Measurements from ENCODE around the gene FBXO44.

DNA sequence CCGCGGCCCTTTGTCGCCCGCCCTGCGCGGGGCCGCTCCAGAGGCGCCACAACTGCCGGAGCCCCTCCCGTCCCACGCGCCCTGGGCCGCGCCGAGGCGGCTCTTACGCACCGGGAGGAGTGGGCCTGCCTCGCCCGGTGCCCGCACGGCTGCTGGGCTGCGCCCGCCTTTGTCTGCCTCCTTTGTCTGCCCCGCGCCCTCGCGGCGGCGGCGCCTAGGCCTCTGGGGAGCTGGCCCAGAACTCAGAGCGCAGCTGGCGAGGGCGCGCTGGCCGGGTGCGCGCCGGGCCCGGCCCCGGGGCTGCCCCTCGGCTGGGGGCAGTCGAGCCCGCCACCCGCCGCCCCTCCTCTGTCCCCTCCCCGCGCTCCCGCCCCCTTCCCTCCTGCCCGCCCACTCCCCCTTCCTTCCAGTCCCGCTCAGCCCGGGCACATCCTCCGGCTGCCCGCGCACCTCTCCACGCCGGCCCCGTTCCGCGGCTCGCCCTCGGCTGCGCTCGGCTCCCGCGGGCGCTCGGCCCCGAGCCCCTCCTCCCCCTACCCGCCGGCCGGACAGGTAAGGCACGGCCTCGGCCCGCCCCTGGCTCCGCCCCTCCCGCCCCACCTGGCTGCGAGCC, 36.7 kb downstream of the FBXO44 start, which contains the start of gene DRAXIN:
- TF ChIP-seq FOXM1 (IDR thresholded peaks at IDR 0.05; ENCODE audit: borderline replicate concordance, low read depth): no peak
- TF ChIP-seq RAD21 (IDR thresholded peaks at IDR 0.05; ENCODE audit: low read depth): no peak
- TF ChIP-seq, protein P1, sequence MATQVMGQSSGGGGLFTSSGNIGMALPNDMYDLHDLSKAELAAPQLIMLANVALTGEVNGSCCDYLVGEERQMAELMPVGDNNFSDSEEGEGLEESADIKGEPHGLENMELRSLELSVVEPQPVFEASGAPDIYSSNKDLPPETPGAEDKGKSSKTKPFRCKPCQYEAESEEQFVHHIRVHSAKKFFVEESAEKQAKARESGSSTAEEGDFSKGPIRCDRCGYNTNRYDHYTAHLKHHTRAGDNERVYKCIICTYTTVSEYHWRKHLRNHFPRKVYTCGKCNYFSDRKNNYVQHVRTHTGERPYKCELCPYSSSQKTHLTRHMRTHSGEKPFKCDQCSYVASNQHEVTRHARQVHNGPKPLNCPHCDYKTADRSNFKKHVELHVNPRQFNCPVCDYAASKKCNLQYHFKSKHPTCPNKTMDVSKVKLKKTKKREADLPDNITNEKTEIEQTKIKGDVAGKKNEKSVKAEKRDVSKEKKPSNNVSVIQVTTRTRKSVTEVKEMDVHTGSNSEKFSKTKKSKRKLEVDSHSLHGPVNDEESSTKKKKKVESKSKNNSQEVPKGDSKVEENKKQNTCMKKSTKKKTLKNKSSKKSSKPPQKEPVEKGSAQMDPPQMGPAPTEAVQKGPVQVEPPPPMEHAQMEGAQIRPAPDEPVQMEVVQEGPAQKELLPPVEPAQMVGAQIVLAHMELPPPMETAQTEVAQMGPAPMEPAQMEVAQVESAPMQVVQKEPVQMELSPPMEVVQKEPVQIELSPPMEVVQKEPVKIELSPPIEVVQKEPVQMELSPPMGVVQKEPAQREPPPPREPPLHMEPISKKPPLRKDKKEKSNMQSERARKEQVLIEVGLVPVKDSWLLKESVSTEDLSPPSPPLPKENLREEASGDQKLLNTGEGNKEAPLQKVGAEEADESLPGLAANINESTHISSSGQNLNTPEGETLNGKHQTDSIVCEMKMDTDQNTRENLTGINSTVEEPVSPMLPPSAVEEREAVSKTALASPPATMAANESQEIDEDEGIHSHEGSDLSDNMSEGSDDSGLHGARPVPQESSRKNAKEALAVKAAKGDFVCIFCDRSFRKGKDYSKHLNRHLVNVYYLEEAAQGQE (IDR thresholded peaks at IDR 0.05; ENCODE audit: low read depth): no peak
- TF ChIP-seq EGR1 (IDR thresholded peaks at IDR 0.05): no peak
- no peak for TF ChIP-seq EP300 (IDR thresholded peaks at IDR 0.05; ENCODE audit: borderline replicate concordance)
- TF ChIP-seq CEBPB (IDR thresholded peaks at IDR 0.05): no peak
- TF ChIP-seq, protein P2, sequence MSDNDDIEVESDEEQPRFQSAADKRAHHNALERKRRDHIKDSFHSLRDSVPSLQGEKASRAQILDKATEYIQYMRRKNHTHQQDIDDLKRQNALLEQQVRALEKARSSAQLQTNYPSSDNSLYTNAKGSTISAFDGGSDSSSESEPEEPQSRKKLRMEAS (IDR thresholded peaks at IDR 0.05): no peak
- TF ChIP-seq NFIC (IDR thresholded peaks at IDR 0.05): no peak
